ENCODE measurements around the gene JMJD8. TPM values are rescaled to one million over a fixed set of nuclear protein-coding genes. Genes with fewer than 3 reads are reported as not detected.

The JMJD8 gene
- total RNA-seq, 1 experiment from 2014 or later: 33.4 TPM

- ChIA-PET POLR2A (interaction anchor here (0.6 to 2.0 kb wide), 17 partner anchors 9 to 921 kb away, joined by 3 to 25 read pairs (median 5); partner anchors contain the start of genes ANTKMT, CCDC78, CHTF18 and JMJD8), CTCF (interaction anchor here (0.6 to 1.3 kb wide), 7 partner anchors 8 to 90 kb away, joined by 3 to 4 read pairs (median 3); no protein-coding TSS in a partner anchor)
- Mint-ChIP-seq H3K9me3 (ENCODE audit: unreplicated experiment) (no peaks in the 10 kb centered on the region), H3K36me3 (ENCODE audit: insufficient read depth, unreplicated experiment) (peaks cover 85% of the 10 kb centered on the region), H3K4me3 (ENCODE audit: unreplicated experiment) (peak overlapping the region; percentile 41), H3K27ac (ENCODE audit: low read depth, unreplicated experiment) (no peak overlapping the region), H3K27me3 (ENCODE audit: insufficient read depth, unreplicated experiment) (no peaks in the 10 kb centered on the region), H3K4me1 (ENCODE audit: insufficient read depth, unreplicated experiment) (peaks cover 10% of the 10 kb centered on the region)
- peak; percentile 87 for DNase-seq (ENCODE audit: unreplicated experiment)
- intact Hi-C loops (cut with micrococcal nuclease): no loop called here
- BruUV-seq (replicated peaks): no TSS peak
- TF ChIP-seq CTCF (IDR thresholded peaks at IDR 0.05; ENCODE audit: unreplicated experiment): no peak
Measured at GRCh38 chr16:695355-696089, 11.4 kb upstream of the JMJD8 start.

- Mint-ChIP-seq H3K36me3 (ENCODE audit: insufficient read depth, unreplicated experiment) (peaks cover 91% of the 10 kb centered on the region), H3K4me3 (ENCODE audit: unreplicated experiment) (no peak overlapping the region)
Measured at GRCh38 chr16:694863-695354, 10.8 kb upstream of the JMJD8 start.

GRCh38 chr16:694187-694862, 10.2 kb upstream of the JMJD8 start:
- Mint-ChIP-seq H3K4me3 (ENCODE audit: unreplicated experiment) (no peak overlapping the region), H3K27me3 (ENCODE audit: insufficient read depth, unreplicated experiment) (no peaks in the 10 kb centered on the region), H3K36me3 (ENCODE audit: insufficient read depth, unreplicated experiment) (peaks cover 91% of the 10 kb centered on the region), H3K4me1 (ENCODE audit: insufficient read depth, unreplicated experiment) (peaks cover 10% of the 10 kb centered on the region), H3K9me3 (ENCODE audit: unreplicated experiment) (no peaks in the 10 kb centered on the region), H3K27ac (ENCODE audit: low read depth, unreplicated experiment) (no peak overlapping the region)
- POLR2A ChIA-PET: interaction anchor here (0.9 to 2.0 kb wide), 5 partner anchors 8 to 167 kb away, joined by 4 to 11 read pairs (median 6); partner anchors contain the start of genes ANTKMT, CAPN15, JMJD8 and STUB1
- CTCF ChIA-PET: interaction anchor here (1.2 kb wide), 1 partner anchor 14 kb away, joined by 3 read pairs; no protein-coding TSS in a partner anchor
- TF ChIP-seq CTCF (IDR thresholded peaks at IDR 0.05; ENCODE audit: unreplicated experiment): no peak
- DNase-seq (ENCODE audit: unreplicated experiment): no peak
- no TSS peak for BruUV-seq (replicated peaks)
- intact Hi-C loops (cut with micrococcal nuclease): no loop called here

More at GRCh38 chr16:694863-695354, 10.8 kb upstream of the JMJD8 start:
- BruUV-seq (replicated peaks): no TSS peak
- Mint-ChIP-seq H3K27me3 (ENCODE audit: insufficient read depth, unreplicated experiment) (no peaks in the 10 kb centered on the region), H3K4me1 (ENCODE audit: insufficient read depth, unreplicated experiment) (peaks cover 10% of the 10 kb centered on the region), H3K27ac (ENCODE audit: low read depth, unreplicated experiment) (no peak overlapping the region), H3K9me3 (ENCODE audit: unreplicated experiment) (no peaks in the 10 kb centered on the region)
- intact Hi-C loops (cut with micrococcal nuclease): no loop called here
- TF ChIP-seq CTCF (IDR thresholded peaks at IDR 0.05; ENCODE audit: unreplicated experiment): no peak
- ChIA-PET CTCF (interaction anchor here (0.7 to 1.2 kb wide), 4 partner anchors 8 to 38 kb away, joined by 3 to 4 read pairs (median 3); no protein-coding TSS in a partner anchor), POLR2A (interaction anchor here (0.6 to 2.0 kb wide), 10 partner anchors 9 to 31 kb away, joined by 3 to 25 read pairs (median 8); partner anchors contain the start of genes ANTKMT, CCDC78 and JMJD8)
- DNase-seq (ENCODE audit: unreplicated experiment): no peak

- Mint-ChIP-seq H3K36me3 (ENCODE audit: insufficient read depth, unreplicated experiment) (peaks cover 90% of the 10 kb centered on the region), H3K4me1 (ENCODE audit: insufficient read depth, unreplicated experiment) (peaks cover 10% of the 10 kb centered on the region), H3K9me3 (ENCODE audit: unreplicated experiment) (no peaks in the 10 kb centered on the region), H3K27ac (ENCODE audit: low read depth, unreplicated experiment) (no peak overlapping the region), H3K4me3 (ENCODE audit: unreplicated experiment) (no peak overlapping the region), H3K27me3 (ENCODE audit: insufficient read depth, unreplicated experiment) (no peaks in the 10 kb centered on the region)
- TF ChIP-seq CTCF (IDR thresholded peaks at IDR 0.05; ENCODE audit: unreplicated experiment): no peak
- ChIA-PET POLR2A (interaction anchor here (0.9 to 1.2 kb wide), 3 partner anchors 13 to 167 kb away, joined by 4 to 6 read pairs (median 5); partner anchors contain the start of genes ANTKMT, CAPN15 and STUB1), CTCF (no interaction called here)
- intact Hi-C loops (cut with micrococcal nuclease): no loop called here
- no TSS peak for BruUV-seq (replicated peaks)
- DNase-seq (ENCODE audit: unreplicated experiment): no peak
Measured at GRCh38 chr16:693766-694165, 9.6 kb upstream of the JMJD8 start.

Data from MCF 10A (cell line).